Suppressor macrophage (primary cell): Measurements from ENCODE around the gene TSSK2.
"Not testable (repeated sequence)": the region's sequence is repeated elsewhere in the genome, so short reads cannot be mapped to it uniquely, and the experiment has no call there.

ENCODE experiments used
- DNase-seq, 4 experiments: peaks; one replicate each; pipeline ENCODE4 v3.0.0-alpha.2; 2020 to 2022
- total RNA-seq, 17 experiments: gene quantifications; one replicate each; lab custom pipeline; 2026; ENCODE audit warnings: mixed read lengths in 6 of 17, inconsistent platforms in 3 of 17; lab: John Stamatoyannopoulos, UW

TSSK2 gene
- 0 to 0.11 (median 0) reads per million in 17 experiments for total RNA-seq

DNA sequence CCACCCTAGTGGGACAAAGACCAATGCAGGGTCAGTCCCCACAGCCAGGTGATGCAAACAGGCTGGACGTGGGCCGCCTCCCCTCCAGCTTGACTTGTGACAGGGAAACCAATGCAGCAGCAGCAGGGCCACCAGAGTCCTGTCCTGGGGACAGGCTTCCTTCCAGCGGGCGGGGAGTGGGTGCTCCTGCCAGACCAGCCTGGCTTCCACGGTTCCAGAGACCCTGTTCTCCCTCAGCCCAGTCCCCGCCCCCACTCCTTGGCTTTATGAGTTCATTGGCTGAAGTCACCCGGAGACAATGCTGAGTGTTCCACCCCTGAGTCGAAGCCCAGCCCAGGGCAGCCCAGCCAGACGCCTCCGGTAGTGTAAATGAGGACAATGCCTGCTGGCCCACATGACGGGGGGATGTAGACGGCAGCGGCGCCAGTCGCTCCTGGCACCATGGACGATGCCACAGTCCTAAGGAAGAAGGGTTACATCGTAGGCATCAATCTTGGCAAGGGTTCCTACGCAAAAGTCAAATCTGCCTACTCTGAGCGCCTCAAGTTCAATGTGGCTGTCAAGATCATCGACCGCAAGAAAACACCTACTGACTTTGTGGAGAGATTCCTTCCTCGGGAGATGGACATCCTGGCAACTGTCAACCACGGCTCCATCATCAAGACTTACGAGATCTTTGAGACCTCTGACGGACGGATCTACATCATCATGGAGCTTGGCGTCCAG, at the start of gene TSSK2:
Gene TSSK2 (plus strand): TSS at position 350 of the 726 bp plus-strand sequence. CDS start 92 bp downstream, at position 442.
- no peak for DNase-seq

DNA sequence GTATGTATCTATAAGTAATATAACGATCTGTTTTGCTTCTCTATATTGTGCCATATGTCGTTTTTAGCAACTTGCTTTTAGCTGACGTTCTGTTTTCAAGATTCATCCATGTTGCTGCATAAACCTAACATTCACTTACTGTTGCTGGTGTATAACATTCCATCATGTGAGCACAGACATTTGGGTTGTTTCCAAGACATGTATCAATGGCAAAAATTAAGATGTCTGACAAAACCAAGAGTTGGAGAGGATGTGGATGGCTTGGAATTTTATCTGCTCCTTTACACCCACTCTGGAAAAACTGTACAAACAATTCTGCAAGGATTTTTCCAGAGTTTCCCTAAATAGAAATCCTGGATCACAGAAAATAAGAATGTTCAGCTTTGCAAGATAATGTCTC, 49.8 kb upstream of the TSSK2 start:
- no peak for DNase-seq

DNA sequence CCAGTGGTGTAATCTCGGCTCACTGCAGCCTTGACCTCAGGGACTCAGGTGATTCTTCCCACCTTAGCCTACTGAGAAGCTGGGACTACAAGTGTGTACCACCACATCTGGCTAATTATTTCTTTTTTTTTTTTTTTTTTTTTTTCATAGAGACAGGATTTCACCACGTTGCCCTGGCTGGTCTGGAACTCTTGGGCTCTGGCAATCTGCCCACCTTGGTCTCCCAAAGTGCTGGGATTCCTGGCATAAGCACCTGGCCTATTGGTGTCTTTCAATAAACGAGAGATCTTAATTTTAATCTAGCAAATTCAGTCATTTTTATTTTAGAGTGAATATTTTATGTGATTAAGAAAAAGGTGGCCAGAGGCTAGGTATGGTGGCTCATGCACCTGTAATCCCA, 49.0 kb upstream of the TSSK2 start:
- DNase-seq: no peak

DNA sequence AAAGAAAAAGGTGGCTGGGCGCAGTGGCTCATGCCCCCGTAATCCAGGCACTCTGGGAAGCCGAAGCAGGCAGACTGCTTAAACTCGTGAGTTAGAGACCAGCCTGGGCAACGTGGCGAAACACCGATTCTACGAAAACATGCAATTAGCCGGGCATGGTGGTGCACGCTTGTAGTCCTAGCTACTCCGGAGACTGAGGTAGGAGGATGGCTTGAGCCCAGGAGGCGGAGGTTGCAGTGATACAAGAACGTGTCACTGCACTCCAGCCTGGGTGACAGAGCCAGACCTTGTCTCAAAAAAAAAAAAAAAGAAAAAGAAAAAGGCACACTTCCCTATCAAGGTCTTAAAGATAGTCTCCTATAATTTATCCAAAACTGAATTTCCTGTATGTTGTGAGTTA, 48.3 kb upstream of the TSSK2 start:
- no peak for DNase-seq

DNA sequence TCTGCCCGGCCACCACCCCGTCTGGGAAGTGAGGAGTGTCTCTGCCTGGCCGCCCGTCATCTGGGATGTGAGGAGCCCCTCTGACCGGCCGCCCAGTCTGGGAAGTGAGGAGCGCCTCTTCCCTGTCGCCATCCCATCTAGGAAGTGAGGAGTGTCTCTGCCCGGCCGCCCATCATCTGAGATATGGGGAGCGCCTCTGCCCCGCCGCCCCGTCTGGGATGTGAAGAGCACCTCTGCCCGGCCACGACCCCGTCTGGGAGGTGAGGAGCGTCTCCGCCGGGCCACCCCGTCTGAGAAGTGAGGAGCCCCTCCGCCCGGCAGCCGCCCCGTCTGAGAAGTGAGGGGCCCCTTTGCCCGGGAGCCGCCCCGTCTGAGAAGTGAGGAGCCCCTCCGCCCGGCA, 47.0 kb upstream of the TSSK2 start:
- not testable (repeated sequence) for DNase-seq

DNA sequence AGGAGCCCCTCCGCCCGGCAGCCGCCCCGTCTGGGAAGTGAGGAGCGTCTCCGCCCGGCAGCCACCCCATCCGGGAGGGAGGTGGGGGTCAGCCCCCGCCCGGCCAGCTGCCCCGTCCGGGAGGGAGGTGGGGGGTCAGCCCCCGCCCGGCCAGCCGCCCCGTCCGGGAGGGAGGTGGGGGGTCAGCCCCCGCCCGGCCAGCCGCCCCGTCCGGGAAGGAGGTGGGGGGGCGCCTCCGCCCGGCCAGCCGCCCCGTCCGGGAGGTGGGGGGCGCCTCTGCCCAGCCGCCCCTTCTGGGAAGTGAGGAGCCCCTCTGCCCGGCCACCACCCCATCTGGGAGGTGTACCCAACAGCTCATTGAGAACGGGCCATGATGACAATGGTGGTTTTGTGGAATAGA, 46.5 kb upstream of the TSSK2 start:
- not testable (repeated sequence) for DNase-seq

DNA sequence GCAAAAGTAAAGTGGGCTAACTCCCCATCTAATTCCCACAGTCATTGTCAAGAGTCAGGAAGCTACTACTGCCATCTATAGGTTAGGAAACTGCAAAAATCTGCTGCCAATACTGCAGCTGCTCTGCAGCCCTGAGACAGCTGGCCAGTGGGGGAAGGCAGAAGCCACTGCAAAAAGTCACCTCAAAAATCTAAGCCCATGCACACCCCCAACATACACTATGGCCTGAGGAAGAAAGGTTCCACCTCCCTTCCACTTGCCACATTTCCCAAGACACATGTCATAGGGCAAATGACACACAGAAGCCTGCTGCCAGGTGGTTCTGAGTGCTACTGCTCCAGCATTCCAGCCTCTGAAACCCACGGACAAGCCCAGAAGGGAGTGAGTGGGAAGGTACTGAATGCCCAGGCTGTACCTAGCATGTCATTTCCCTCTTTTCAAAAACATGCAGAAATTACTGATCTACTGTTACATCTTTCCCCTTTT, 45.8 kb upstream of the TSSK2 start:
- peak; percentile 66 to 85 (median 76) for DNase-seq

DNA sequence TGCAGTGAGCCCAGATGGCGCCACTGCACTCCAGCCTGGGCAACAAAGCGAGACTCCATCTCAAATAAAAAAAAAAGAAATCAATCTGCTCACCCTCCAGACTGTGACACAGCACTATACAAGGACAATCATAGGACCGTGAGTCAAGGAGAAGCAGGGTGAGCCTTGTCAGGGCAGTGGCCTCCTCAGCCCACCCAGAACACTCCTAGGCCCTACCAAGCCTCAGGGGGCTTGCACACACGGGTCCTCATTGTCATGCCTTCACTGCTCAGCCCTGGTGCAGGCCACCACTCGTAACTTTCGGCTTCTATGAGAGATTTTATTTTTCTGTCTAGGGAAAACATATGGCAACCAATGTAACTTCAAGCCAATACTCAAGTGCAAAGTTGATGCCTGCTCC, 44.7 kb upstream of the TSSK2 start:
- DNase-seq: peak; percentile 29 to 69 (median 57)

DNA sequence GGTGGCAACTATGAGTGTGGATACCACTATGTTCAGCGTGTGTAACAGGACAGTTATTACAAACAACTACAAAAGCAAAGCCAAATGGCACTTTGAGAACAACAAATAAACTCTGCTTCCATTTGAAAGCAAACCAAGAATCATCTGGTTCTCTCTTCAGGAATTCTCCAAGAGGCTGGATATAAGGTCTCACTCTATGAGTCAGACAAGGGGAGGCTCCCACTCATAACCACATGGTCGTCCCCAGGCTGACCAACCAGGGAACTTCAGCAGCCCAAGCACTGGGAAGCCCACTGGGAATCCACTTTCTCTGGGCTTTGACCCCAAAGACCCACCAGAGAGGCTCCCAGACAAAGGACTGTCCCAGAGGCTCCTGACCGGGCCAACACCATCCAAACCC, 44.2 kb upstream of the TSSK2 start:
- peak; percentile 18 to 60 (median 54) for DNase-seq

DNA sequence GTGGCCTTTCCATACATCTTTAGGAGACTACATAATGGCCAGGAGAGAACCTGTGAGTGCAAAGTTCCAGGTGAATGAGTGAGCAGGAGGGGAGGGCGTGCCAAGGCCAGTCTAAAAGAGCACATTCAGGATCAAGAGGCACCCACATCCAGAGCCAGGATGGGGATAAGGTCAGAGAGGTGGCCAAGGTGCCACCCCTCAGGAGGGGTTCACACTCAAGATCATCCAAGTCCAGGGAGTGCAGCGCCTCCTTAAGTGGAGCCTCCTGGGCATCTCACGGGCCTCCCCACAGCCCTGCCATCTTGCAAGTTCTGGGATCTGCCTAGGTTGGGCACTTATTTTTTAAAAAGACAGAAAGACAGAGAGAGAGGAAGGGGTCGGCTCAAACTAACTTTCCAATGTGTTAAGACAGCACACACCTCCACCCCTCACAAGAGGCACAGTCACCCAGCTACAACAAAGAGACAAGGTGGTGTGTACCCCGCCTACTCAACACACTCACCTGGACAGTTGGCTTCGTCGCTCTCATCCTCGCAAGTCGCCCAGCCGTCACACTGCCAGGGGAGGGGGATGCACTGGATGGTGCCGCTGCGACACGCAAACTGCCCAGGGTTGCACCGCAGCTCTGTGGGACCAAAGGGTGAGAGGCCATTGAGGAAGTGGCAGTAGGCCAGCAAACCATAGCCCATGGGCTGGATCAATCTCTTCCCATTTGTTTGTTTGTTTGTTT, 42.1 kb upstream of the TSSK2 start:
- DNase-seq: no peak

DNA sequence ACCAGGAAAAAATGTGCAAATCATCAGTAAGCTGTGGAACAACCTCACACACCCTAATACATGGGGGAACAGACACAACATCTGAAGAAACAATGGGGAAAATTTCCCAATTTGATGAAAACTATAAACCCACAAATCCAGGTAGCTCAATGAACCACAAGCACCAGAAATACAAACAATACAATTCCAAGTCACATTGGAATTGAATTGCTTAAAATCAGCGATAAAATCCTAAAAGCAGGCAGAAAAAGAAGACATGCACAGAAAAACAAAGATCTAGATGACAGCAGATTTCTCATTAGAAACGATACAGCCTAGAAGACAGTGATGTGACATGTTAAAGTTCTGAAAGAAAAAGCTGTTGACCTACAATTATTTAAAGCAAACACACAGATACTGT, 40.9 kb upstream of the TSSK2 start:
- no peak for DNase-seq

DNA sequence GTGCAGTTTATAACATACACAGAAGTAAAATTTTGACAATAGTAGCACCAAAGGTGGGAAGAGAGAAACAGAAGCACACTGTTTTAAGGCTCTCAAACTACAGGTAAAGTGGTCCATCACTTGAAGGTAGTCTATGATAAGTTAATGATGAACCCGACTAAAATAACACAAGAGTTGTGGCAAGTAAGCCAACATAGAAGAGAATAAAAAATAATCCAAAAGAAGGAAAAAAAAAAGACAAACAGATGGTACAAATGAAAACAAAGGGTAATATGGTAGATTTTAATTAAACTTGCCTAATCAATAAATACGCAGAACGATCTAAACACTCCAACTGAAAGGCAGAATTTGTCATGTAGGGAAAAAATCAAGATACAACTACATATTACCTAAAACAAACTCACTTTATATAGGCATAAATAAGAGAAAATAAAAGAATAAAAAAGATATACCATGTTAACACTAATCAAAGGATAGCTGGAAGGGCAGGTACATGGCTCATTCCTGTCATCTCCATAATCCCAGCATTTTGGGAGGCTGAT, 40.5 kb upstream of the TSSK2 start:
- DNase-seq: no peak

DNA sequence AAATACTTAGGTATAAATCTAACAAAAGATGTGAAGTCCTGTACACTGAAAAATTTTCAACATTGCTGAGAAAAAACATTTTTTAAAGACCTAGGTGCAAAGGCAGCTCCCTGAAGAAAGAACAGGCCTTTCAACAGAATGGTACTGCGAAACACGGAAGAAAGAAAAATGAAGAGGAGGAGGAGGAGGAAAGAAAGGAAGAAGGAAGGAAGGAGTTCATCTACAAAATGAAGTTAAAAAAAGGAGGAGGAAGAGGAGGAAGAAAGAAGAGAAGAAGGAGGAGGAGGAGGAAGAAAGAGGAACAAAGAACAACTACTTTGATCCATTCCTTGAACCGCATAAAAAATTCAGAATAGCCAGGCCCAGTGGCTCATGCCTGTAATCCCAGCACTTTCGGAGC, 38.4 kb upstream of the TSSK2 start:
- no peak for DNase-seq

DNA sequence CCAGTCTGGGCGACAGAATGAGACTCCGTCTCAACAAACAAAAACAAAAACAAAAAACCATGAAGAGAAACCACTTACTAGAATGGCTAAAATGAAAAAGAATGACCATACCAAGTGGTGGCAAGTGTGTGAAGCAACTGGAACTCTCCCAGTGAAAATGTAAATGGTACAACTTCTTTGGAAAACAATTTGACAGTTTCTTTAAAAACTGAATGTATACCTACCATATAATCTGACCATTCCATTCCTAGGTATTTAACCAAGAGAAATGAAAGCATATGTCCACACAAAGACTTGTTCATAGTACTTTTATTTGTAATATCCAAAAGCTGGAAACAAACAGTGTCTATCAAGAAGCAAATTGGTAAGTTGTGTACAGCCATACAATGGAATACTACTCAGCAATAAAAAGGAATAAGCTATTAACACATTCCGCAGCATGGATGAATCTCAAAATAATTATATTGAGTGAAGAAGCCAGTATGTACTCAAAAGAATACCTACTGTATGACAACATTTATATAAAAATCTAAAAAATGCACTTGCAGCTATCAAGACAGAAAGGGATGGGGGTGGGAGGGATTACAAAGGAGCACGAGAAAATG, 36.6 kb upstream of the TSSK2 start:
- DNase-seq: no peak

DNA sequence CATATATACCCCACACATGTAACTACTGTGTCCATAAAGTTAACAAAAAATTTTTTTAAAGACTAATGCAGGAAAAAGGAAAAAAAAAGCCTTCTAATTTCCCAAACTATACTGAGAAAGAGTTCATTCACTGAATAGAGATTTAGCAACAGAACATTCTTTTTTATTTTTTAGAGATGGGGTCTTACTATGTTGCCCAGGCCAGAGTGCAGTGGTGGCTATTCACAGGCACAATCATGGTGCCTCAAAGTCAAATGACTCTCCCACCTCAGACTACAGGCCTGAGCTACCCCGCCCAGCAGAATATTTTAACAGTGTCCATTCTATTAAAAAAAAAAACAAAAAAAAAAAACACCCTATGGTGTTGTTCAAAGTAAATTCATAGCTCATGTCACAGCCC, 34.6 kb upstream of the TSSK2 start:
- DNase-seq: no peak

DNA sequence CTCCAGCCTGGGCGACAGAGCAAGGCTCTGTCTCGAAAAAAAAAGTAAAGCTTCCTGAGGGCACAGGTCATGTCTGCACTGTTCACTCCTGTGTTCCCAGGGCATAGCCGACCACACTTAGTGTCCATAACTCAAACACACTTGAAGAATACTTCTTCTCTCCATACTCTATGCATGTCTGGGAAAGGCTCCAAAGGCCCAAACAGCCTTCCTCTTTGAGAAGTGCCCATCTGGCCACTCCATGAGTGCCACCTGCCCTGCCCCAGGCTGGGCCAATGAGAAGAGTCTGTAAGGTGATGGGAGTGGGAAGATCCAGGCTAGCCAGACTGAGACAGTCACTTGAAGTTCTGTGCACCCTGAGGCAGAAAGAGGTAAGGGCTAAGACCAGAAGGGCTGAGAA, 33.6 kb upstream of the TSSK2 start:
- peak in 1 of 4 experiments; percentile 13 for DNase-seq

DNA sequence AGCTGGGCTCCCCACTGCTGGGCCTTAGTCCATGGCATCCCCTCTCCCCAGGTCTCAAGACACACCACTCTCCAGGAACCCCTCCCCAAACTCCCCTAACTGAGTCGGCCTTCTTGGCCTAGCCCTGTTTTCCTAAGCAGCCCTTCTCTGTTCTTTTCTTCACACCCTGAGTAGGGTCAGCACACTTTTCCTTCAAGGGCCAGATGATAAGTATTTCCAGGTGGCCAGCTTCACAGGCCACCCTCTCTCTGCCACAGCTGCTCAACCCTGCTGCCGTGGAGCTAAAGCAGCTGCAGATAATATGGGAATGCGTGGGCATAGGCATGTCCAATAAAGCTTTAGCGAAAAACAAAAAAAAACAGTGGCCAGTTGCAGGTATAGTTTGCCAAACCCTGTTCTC, 33.0 kb upstream of the TSSK2 start:
- no peak for DNase-seq

DNA sequence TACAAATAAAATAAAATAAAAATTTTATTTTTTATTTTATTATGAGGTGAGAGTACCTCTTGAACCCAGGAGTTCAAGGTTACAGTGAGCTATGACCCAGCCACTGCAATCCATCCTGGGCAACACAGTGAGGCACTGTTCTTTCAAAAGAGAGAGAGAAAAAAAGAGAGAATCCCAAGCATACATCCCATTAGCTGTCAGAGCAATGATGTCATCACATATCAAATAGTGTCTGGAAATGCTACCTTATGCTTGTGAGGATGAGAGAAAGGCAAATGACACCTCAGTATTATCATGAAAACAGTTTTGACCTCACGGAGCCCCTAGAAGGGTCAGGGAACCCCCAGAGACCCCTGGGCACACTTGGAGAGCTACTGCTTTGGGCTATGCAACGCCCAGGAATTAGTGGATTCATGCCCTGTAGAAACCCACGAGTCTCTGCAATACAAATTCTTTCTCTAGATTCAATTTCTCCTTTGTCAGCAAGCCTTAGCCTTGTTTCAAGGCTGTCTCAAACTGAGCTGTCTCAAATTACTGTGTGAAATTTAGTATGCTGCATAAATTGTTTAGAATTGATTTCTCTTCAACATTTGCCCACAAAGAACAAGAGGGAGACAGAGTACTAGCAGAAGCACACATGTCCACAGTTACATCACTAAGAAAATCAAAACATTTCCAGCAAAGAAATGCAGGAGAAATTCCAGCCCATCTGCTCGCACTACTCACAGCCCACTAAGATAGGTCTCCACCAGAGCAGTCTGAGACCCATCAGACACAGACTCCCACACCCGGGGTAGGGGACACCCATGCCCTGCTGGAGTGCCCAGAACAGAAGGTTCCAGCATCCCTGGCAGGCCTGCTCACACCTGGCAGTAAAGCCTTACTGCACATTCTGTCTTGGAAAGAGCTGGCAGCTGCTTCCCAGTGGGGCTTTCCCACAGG, 27.0 kb upstream of the TSSK2 start:
- no peak for DNase-seq

DNA sequence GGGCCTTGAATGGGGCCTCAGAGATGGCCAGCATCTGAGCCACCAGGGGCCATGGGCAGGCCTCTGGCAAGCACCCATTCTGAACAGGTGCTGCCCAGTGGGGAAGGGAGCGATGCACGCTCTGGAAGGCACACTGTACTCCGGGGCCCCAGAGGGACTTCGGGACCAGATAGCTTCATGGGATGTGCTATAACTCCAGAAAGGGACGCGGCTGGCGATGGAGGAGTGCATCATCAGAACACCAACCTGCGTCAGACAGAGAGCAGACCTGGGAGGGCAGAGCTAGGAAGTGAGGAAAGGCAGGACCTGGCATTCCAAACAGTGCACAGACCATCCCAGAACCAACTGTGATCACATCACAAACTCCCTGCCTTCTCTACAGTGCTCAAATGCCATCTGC, 25.7 kb upstream of the TSSK2 start:
- no peak for DNase-seq

DNA sequence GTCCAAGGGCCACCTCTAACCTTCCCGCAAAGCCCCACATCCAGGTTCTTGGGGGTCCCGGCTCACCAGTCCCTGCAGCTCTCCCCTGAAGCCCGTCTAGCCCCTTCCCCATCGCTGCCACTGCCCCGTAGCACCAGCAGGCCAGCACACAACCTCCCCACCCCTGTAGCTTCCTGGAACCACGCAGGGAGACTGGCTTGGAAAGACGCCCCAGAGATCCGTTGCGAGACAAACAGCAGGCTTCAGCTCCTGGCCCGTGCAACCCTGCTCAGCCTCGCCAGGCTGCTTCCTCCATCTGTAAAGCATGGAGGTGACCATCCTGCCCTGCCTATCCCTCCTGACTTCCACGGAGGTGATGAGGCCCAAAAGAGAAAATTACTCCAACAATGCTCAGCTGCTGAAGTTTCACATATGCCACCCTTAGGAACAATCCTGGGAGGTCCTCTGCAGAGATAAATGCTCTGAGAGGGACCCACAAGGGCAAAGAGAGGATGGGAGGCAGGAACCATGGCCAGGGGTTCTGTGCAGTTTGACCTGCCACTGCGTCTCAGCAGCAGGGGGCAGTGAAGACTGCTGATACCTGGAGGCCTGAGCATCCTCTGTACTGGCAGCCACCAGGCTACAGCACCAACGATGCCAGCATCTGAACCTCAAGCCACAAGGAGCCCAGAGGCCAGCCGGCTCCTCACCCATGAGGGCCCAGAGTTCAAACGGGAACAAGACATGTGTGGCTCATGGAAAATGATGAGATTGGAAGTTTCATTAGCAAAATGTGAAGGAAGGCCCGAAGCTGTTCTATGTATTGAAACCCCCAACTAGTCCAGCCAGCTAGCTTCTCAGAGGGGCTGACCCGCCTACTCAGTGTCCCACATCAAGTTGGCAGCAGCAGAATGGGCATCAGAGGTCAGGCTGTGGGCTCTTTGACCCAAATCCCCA, 25.0 kb upstream of the TSSK2 start:
- peak in 2 of 4 experiments; percentile 15 to 16 for DNase-seq
